AG09319 (cell line): ENCODE results near the gene IFNGR2.

ENCODE experiments used
- DNase-seq: peaks from one replicate; pipeline ENCODE4 v3.0.0-alpha.2; 2010; ENCODE audit warnings: low read depth; ENCODE audit errors: extremely low read depth
- CTCF ChIP-seq: IDR thresholded peaks from 2 replicates; pipeline ENCODE4 v1.5.1; 2011; ENCODE audit warnings: low read depth, mild to moderate bottlenecking, inconsistent platforms, low read length, moderate library complexity

IFNGR2 gene

DNA sequence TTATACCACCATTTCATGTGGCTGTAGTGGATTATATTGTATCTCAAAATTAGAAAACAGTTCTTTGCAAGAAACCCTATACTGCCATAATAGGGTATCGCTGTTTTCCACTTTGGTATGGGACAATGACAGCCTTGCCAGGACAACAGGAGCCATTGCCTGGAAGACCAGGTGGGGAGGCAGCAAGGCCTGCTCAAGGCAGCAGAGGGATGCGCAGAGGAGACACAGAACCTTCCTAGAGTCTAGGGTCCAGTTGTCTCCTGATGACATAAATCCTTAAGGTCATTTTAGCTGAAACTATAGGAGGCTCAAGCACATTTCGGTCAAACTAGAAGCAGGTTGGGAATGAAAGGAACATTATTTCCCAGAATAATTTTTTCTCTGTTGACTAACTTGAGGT is 27.6 kb downstream of the IFNGR2 start:
- TF ChIP-seq CTCF: no peak
- no peak for DNase-seq

GRCh38 chr21:33432496-33432895 is 29.3 kb downstream of the IFNGR2 start:
- no peak for DNase-seq
- TF ChIP-seq CTCF: no peak

- no peak for DNase-seq
- no peak for TF ChIP-seq CTCF
Measured at GRCh38 chr21:33433001-33433400, 29.8 kb downstream of the IFNGR2 start.

- DNase-seq: no peak
- TF ChIP-seq CTCF: no peak
Measured at GRCh38 chr21:33433425-33434114, 30.4 kb downstream of the IFNGR2 start.

GRCh38 chr21:33434770-33435360 is 31.7 kb downstream of the IFNGR2 start:
- TF ChIP-seq CTCF: no peak
- peak; percentile 61 for DNase-seq

GRCh38 chr21:33437140-33437539 is 33.9 kb downstream of the IFNGR2 start:
- no peak for DNase-seq
- no peak for TF ChIP-seq CTCF
